HepG2 (cell line): Measurements from ENCODE around the gene C19orf73. TPM values are rescaled to one million over a fixed set of nuclear protein-coding genes. Genes with fewer than 3 reads are reported as not detected.

Experiments used
- CREM ChIP-seq, 2 experiments: sonication (generic) in 1 of 2; formaldehyde crosslinking in 1 of 2; IDR thresholded peaks; 2 replicates each; pipeline versions ENCODE4 v1.4.0 to v1.6.1; 2016 to 2020; ENCODE audit warnings: antibody characterized with exemption in 1 of 2, mild to moderate bottlenecking in 1 of 2, missing genetic modification reagents in 1 of 2
- E2F2 ChIP-seq: sonication (generic); formaldehyde crosslinking; IDR thresholded peaks from 2 replicates; pipeline ENCODE4 v1.4.0; 2020; ENCODE audit warnings: missing genetic modification reagents, borderline replicate concordance
- ELF1 ChIP-seq: sonication (generic); formaldehyde crosslinking; IDR thresholded peaks from 2 replicates; pipeline ENCODE4 v1.4.0; 2020; ENCODE audit warnings: missing genetic modification reagents
- FOSL2 ChIP-seq: sonication (generic); formaldehyde crosslinking; IDR thresholded peaks from 2 replicates; pipeline ENCODE4 v1.4.0; 2020; ENCODE audit warnings: missing genetic modification reagents
- FOXJ3 ChIP-seq: sonication (generic); formaldehyde crosslinking; IDR thresholded peaks from 2 replicates; pipeline ENCODE4 v1.4.0; 2020; ENCODE audit warnings: missing genetic modification reagents, mild to moderate bottlenecking, borderline replicate concordance
- HMGXB4 ChIP-seq, 2 experiments: sonication (generic) in 1 of 2; formaldehyde crosslinking in 1 of 2; IDR thresholded peaks; 2 replicates each; pipeline versions ENCODE4 v1.4.0 to v1.6.1; 2018 to 2020; ENCODE audit warnings: missing genetic modification reagents in 2 of 2, borderline replicate concordance in 1 of 2, low read depth in 1 of 2, mild to moderate bottlenecking in 1 of 2, missing biosample characterization in 1 of 2
- NCOA1 ChIP-seq: sonication (generic); formaldehyde crosslinking; IDR thresholded peaks from 2 replicates; pipeline ENCODE4 v1.9.0; 2021; ENCODE audit warnings: missing genetic modification reagents
- POGK ChIP-seq: sonication (generic); formaldehyde crosslinking; conservative IDR thresholded peaks from 2 replicates; pipeline ENCODE4 v1.8.0; 2022; ENCODE audit warnings: mild to moderate bottlenecking, moderate library complexity, missing genetic modification reagents
- SAP130 ChIP-seq: IDR thresholded peaks from 2 replicates; pipeline ENCODE4 v1.6.1; 2016; ENCODE audit warnings: low read depth
- SIX4 ChIP-seq: sonication (generic); formaldehyde crosslinking; IDR thresholded peaks from 2 replicates; pipeline ENCODE4 v1.4.0; 2020; ENCODE audit warnings: missing genetic modification reagents
- SMAD9 ChIP-seq: sonication (generic); formaldehyde crosslinking; IDR thresholded peaks from 2 replicates; pipeline ENCODE4 v1.5.1; 2020; ENCODE audit warnings: mild to moderate bottlenecking, missing genetic modification reagents
- U2AF2 ChIP-seq: fragments of 200-400 bp; formaldehyde crosslinking; IDR thresholded peaks from 2 replicates; pipeline ENCODE4 v1.6.1; 2017; ENCODE audit warnings: low read depth, mild to moderate bottlenecking, low read length
- ZC3H13 ChIP-seq: sonication (generic); formaldehyde crosslinking; IDR thresholded peaks from 2 replicates; pipeline ENCODE4 v1.8.1; 2023; ENCODE audit warnings: mild to moderate bottlenecking, missing genetic modification reagents, moderate library complexity
- ZNF121 ChIP-seq: sonication (generic); formaldehyde crosslinking; IDR thresholded peaks from 2 replicates; pipeline ENCODE4 v1.5.0; 2020; ENCODE audit warnings: mild to moderate bottlenecking, missing genetic modification reagents
- ZNF318 ChIP-seq: sonication (generic); formaldehyde crosslinking; IDR thresholded peaks from 2 replicates; pipeline ENCODE4 v1.4.0; 2020; ENCODE audit warnings: mild to moderate bottlenecking, missing genetic modification reagents
- ZNF614 ChIP-seq: IDR thresholded peaks from 2 replicates; pipeline ENCODE4 v1.6.1; 2018; ENCODE audit warnings: missing biosample characterization, missing genetic modification reagents, inconsistent platforms, borderline replicate concordance
- polyA plus RNA-seq, 8 experiments: library from polyadenylated mRNA; depleted of rRNA in 3 of 8; stranded (reverse) in 7 of 8; unstranded in 1 of 8; fragments of >200 nt; fragmentation: Illumina TruSeq in 4 of 8; extraction: Trizol in 4 of 8; gene quantifications; 2 replicates each; pipeline versions ENCODE4 v1.2.1 to v1.2.3, GENCODE V29; 2011 to 2016; ENCODE audit warnings: low read depth in 4 of 8, missing spikeins in 1 of 8, mixed read lengths in 1 of 8; ENCODE audit not compliant: insufficient read depth in 1 of 8
- total RNA-seq, 5 experiments: library from RNA; depleted of rRNA; stranded (reverse); fragments of >200 nt; fragmentation: Illumina TruSeq; extraction: Trizol; gene quantifications; 2 replicates each; pipeline ENCODE4 v1.2.3, GENCODE V29; 2016; ENCODE audit warnings: low read depth in 1 of 5

C19orf73 gene
- total and polyA plus RNA-seq, 2 of the 13 experiments (the other 11 are each of a cell fraction or from before 2014, with no cell fraction given): 1.4 to 1.5 TPM

- no peak for TF ChIP-seq SIX4
- no peak for TF ChIP-seq U2AF2
- no peak for TF ChIP-seq ZNF121 (CRISPR knock-in tag)
- TF ChIP-seq CREM (IDR thresholded peaks at IDR 0.05): peak; percentile 22; the same call in 1 of the 2 replicates
- TF ChIP-seq CREM (CRISPR knock-in tag; IDR thresholded peaks at IDR 0.05): no peak
- peak; percentile 28 to 40; a peak in 2 of 4 replicates for TF ChIP-seq HMGXB4 (CRISPR knock-in tag; IDR thresholded peaks at IDR 0.05; ENCODE audit: borderline replicate concordance in 1 of 2, low read depth in 1 of 2)
- TF ChIP-seq POGK (CRISPR knock-in tag): no peak
- TF ChIP-seq FOXJ3 (CRISPR knock-in tag): no peak
- no peak for TF ChIP-seq FOSL2 (CRISPR knock-in tag)
- 0 out of 2 replicates have a peak, but pooled peaks have one; percentile 55 for TF ChIP-seq ZC3H13 (CRISPR knock-in tag)
- TF ChIP-seq SMAD9 (CRISPR knock-in tag): no peak
- TF ChIP-seq NCOA1: no peak
- TF ChIP-seq E2F2 (CRISPR knock-in tag): no peak
- TF ChIP-seq ZNF318 (CRISPR knock-in tag): no peak
- TF ChIP-seq ZNF614 (CRISPR knock-in tag): no peak
- no peak for TF ChIP-seq ELF1 (CRISPR knock-in tag)
- peak; percentile 21; the same call in 1 of the 2 replicates for TF ChIP-seq SAP130 (CRISPR knock-in tag)
Measured at GRCh38 chr19:49114630-49115363, 4.1 kb downstream of the C19orf73 start (continued).
